Fibroblast of pulmonary artery (primary cell): ENCODE results near the gene CRTAC1.

Experiments used
- DNase-seq: peaks from one replicate; pipeline ENCODE4 v3.0.0-alpha.2; 2010; ENCODE audit warnings: low read depth
- H3K4me3 ChIP-seq: replicated peaks from 2 replicates; pipeline ENCODE4 v1.5.1; 2011; ENCODE audit warnings: low read depth, mild to moderate bottlenecking, control low read depth, low read length, moderate library complexity
- TF ChIP-seq, protein P1 (sequence below): IDR thresholded peaks from 2 replicates; pipeline ENCODE4 v1.5.1; 2011; ENCODE audit warnings: mild to moderate bottlenecking, control low read depth, low read length, inconsistent platforms; ENCODE audit errors: missing control alignments

CRTAC1 gene, protein sequence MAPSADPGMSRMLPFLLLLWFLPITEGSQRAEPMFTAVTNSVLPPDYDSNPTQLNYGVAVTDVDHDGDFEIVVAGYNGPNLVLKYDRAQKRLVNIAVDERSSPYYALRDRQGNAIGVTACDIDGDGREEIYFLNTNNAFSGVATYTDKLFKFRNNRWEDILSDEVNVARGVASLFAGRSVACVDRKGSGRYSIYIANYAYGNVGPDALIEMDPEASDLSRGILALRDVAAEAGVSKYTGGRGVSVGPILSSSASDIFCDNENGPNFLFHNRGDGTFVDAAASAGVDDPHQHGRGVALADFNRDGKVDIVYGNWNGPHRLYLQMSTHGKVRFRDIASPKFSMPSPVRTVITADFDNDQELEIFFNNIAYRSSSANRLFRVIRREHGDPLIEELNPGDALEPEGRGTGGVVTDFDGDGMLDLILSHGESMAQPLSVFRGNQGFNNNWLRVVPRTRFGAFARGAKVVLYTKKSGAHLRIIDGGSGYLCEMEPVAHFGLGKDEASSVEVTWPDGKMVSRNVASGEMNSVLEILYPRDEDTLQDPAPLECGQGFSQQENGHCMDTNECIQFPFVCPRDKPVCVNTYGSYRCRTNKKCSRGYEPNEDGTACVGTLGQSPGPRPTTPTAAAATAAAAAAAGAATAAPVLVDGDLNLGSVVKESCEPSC

DNA sequence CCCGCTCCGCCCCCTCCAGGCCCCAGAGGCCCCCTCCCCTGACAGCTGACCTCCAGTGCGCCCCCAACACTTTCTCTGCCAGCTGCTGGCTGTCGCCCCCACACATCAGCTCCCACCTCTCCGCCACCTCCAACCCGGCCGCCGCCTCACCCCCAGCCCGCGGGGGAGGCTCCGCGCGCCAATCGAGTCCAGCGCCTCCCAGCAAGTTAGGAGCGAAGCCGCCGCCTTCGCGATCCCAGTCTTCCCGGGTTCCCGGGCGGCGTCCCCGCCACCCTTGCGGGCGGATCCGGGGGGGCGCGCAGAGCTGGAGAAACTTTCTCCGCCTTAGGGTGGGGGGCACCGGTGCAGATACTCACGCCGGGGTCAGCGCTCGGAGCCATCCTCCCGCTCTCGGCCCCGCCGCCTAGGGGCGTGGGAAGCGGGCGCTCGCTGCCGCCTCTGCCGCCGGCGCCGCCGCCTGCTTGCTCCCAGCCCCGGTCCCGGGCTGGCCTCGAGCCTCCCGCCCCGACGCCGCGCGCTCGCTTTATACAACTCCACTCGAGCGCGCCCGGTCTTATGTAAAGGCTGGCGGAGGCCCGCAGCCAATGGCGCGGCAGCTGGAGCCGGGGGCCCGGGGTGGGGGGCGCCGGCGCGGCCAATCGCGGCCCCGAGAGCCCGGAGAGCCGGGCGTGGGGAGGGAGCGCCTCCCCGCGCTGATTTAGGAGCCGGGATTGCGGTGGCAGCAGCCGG lies at the start of gene CRTAC1:
Gene CRTAC1 (minus strand): TSS at position 529 of the 729 bp plus-strand sequence. CDS start 149 bp downstream, at position 380.
- peak; percentile 10 for DNase-seq
- TF ChIP-seq, protein P1, sequence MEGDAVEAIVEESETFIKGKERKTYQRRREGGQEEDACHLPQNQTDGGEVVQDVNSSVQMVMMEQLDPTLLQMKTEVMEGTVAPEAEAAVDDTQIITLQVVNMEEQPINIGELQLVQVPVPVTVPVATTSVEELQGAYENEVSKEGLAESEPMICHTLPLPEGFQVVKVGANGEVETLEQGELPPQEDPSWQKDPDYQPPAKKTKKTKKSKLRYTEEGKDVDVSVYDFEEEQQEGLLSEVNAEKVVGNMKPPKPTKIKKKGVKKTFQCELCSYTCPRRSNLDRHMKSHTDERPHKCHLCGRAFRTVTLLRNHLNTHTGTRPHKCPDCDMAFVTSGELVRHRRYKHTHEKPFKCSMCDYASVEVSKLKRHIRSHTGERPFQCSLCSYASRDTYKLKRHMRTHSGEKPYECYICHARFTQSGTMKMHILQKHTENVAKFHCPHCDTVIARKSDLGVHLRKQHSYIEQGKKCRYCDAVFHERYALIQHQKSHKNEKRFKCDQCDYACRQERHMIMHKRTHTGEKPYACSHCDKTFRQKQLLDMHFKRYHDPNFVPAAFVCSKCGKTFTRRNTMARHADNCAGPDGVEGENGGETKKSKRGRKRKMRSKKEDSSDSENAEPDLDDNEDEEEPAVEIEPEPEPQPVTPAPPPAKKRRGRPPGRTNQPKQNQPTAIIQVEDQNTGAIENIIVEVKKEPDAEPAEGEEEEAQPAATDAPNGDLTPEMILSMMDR: no peak
- no peak within 1 kb of the TSS for H3K4me3 ChIP-seq

DNA sequence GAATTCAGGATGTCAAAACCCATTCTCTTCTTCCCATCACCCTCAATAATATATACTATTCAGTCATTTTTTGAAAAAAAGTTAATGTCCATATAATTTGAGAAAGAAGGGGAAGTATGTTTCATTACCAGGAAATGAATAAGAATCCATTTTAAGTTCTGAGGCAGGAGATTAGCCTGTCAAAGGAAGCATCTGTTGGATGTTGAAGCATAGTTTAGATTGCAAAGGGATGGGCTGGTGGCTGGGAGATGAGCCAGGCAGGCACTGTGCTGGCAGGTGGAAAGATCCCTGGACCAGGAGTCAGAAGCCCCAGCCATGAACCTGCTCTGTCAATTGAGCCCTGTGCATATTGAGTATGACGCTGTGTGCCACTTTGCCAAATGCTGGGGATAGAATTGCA lies 48.4 kb upstream of the CRTAC1 start:
- DNase-seq: no peak
- TF ChIP-seq, protein P1: no peak
- H3K4me3 ChIP-seq: no peak overlapping the region

DNA sequence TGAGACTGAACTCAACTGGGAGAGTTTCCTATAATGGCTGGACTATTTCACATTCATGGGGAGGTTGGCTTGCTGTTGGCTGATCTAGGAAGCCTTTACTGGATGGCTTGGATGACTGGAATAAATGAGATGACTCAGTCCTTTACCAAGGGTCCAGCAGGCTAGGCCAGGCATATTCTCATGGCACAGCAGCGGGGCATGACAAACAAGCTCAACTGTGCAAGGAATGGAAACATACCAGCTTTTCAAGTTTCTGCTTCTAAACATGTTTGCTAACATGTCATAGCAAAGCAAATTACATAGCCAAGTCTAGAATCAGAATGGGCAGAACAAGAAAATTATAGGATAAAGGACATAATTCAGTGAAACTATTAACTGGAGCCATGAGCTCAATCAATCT lies 46.8 kb upstream of the CRTAC1 start:
- H3K4me3 ChIP-seq: no peak overlapping the region

DNA sequence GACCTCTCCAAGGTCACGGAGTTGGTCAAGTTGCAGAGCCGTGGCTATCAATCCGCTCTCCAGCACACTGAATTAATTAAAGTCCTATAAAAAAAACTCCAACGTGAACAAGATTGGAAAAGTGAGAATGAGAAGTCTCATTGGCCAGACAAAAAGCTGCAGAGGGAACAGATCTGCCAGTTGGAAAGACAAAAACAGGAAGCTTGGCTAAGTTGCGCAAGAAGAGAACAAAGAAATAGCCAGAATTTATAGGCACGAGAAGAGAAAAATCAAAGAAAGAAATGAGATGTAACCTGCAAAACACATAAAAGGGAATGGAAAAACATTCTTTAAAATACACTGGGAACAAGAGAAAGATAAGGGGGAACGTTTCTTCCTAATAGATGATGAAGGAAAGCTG lies 45.7 kb upstream of the CRTAC1 start:
- TF ChIP-seq, protein P1: no peak
- H3K4me3 ChIP-seq: no peak overlapping the region
- no peak for DNase-seq

More for the DNA sequence above, 46.8 kb upstream of the CRTAC1 start:
- no peak for DNase-seq
- TF ChIP-seq, protein P1: no peak

DNA sequence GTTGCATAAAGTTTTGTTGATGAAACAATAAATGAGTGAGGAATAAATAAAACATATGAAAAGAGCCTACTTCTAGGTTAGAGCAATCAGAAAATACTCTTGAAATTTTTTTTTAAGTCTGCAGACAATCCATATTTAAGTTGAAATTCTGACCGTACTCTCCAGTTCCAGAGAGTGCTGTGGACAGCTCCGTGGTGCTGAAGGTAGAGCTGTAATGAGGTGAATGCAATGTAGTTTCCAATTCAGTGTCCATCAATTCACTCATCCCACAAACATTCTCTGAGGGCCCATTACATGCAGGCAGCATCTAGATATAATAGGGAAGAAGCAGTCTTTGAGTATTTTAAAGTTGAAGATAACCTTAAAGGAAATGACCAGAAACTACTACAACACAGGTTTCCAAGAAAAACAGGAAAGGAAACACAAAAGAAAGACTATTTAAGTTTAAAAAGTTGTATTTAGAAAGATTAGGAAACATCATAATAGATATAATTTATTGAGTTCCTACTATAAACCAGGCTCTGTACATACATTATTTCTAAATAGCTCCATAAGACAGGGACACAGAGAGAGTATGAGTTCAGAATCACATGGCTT lies 44.0 kb upstream of the CRTAC1 start:
- no peak overlapping the region for H3K4me3 ChIP-seq
- TF ChIP-seq, protein P1: no peak
- DNase-seq: peak; percentile 32

DNA sequence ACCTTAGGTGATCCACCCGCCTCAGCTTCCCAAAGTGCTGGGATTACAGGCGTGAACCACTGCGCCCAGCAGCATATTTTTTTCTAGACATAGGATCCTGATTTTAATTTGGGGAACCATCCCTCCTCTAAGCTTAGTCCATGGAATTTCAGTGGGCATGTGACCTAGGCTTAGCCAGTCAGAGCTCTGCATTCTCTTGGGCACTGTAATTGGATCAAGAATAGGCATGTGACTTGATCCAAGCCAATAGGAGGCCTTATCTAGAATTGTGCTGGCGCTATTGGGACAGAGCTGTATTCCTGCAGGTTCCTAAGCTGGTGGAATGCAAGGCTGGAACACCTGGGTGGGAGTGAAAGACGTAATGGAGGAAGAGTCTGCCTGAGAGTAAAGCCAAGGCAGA lies 36.7 kb upstream of the CRTAC1 start:
- no peak for DNase-seq
- TF ChIP-seq, protein P1: no peak
- no peak overlapping the region for H3K4me3 ChIP-seq
